Neural progenitor cell (in vitro differentiated cells): Measurements from ENCODE around the gene CHAF1A. TPM values are rescaled to one million over a fixed set of nuclear protein-coding genes. Genes with fewer than 3 reads are reported as not detected.

Source experiments
- DNase-seq: peaks from one replicate; pipeline ENCODE4 v3.0.0-alpha.2; 2016; ENCODE audit warnings: low spot score
- H2AFZ ChIP-seq: fragments of 200-600 bp; sonication (generic); replicated peaks from 2 replicates; pipeline ENCODE4 v1.6.1; 2016; ENCODE audit warnings: antibody characterized with exemption
- H3F3A ChIP-seq: fragments of 200-600 bp; sonication (generic); 2 replicates; pipeline ENCODE4 v1.6.1; 2016; ENCODE audit warnings: antibody characterized with exemption, low read depth
- H3K27ac ChIP-seq: fragments of 200-600 bp; sonication (generic); 2 replicates; pipeline ENCODE4 v1.5.1; 2016; ENCODE audit warnings: mild to moderate bottlenecking
- H3K27me3 ChIP-seq: fragments of 200-600 bp; sonication (generic); 2 replicates; pipeline ENCODE4 v1.6.1; 2016; ENCODE audit warnings: mild to moderate bottlenecking, moderate library complexity
- H3K36me3 ChIP-seq: fragments of 200-600 bp; sonication (generic); 2 replicates; pipeline ENCODE4 v1.5.1; 2016
- H3K4me1 ChIP-seq: fragments of 200-600 bp; sonication (generic); 2 replicates; pipeline ENCODE4 v1.6.1; 2016; ENCODE audit warnings: mixed run types
- H3K4me2 ChIP-seq: fragments of 200-600 bp; sonication (generic); 2 replicates; pipeline ENCODE4 v1.6.1; 2016
- H3K4me3 ChIP-seq: fragments of 200-600 bp; sonication (generic); 2 replicates; pipeline ENCODE4 v1.5.1; 2016
- H3K79me2 ChIP-seq: fragments of 200-600 bp; sonication (generic); 2 replicates; pipeline ENCODE4 v1.6.1; 2016; ENCODE audit warnings: low read depth
- H3K9ac ChIP-seq: fragments of 200-600 bp; sonication (generic); 2 replicates; pipeline ENCODE4 v1.6.1; 2016
- H3K9me3 ChIP-seq: fragments of 200-600 bp; sonication (generic); 2 replicates; pipeline ENCODE4 v1.5.1; 2016; ENCODE audit warnings: low read depth
- H4K20me1 ChIP-seq: fragments of 200-600 bp; sonication (generic); 2 replicates; pipeline ENCODE4 v1.6.1; 2016; ENCODE audit warnings: low read depth
- H3K27ac Mint-ChIP-seq: 3 replicates; pipeline ENCODE4 v1.8.0; 2021; ENCODE audit warnings: mixed read lengths
- H3K27me3 Mint-ChIP-seq: 2 replicates; pipeline ENCODE4 v1.8.0; 2022; ENCODE audit warnings: low read depth, mild to moderate bottlenecking, inconsistent platforms, moderate library complexity, mixed read lengths; ENCODE audit not compliant: insufficient read depth
- H3K36me3 Mint-ChIP-seq: 3 replicates; pipeline ENCODE4 v1.8.0; 2021; ENCODE audit warnings: mixed read lengths
- H3K4me1 Mint-ChIP-seq: 3 replicates; pipeline ENCODE4 v1.8.0; 2021; ENCODE audit warnings: mixed read lengths
- H3K4me3 Mint-ChIP-seq: 3 replicates; pipeline ENCODE4 v1.8.0; 2021; ENCODE audit warnings: mild to moderate bottlenecking, moderate library complexity, mixed read lengths
- H3K9me3 Mint-ChIP-seq: 3 replicates; pipeline ENCODE4 v1.8.0; 2020; ENCODE audit warnings: mixed read lengths
- CTCF ChIP-seq: fragments of 200-600 bp; sonication (generic); IDR thresholded peaks from 2 replicates; pipeline ENCODE4 v1.5.1; 2017; ENCODE audit warnings: antibody characterized with exemption, mild to moderate bottlenecking
- EZH2 ChIP-seq: fragments of 200-600 bp; sonication (generic); IDR thresholded peaks from 2 replicates; pipeline ENCODE4 v1.6.1; 2017; ENCODE audit warnings: antibody characterized with exemption, mild to moderate bottlenecking, moderate library complexity
- EZH2phosphoT487 ChIP-seq: fragments of 200-600 bp; sonication (generic); IDR thresholded peaks from 2 replicates; pipeline ENCODE4 v1.6.1; 2017; ENCODE audit warnings: antibody characterized with exemption
- total RNA-seq: library from RNA; depleted of rRNA; stranded (reverse); fragments of >200 nt; gene quantifications from 2 replicates; pipeline ENCODE4 v1.2.3, GENCODE V29; 2015; ENCODE audit warnings: low replicate concordance

Gene CHAF1A
- total RNA-seq, 1 donor from 2014 or later: 37.5 TPM

GRCh38 chr19:4414800-4415321 is 12.4 kb downstream of the CHAF1A start:
- H3K4me1 Mint-ChIP-seq: peaks cover 32% of the 10 kb centered on the region
- Histone ChIP-seq H3K79me2 (peaks cover 96% of the 10 kb centered on the region), H3K27ac (peak overlapping the region; percentile 98), H2AFZ (no peak overlapping the region), H3K27me3 (no peaks in the 10 kb centered on the region), H3K4me3 (peak overlapping the region; percentile 39), H3K36me3 (no peaks in the 10 kb centered on the region), H3K9ac (no peak overlapping the region), H3K9me3 (no peaks in the 10 kb centered on the region), H3K4me1 (peaks cover 33% of the 10 kb centered on the region), H3F3A (peaks cover 59% of the 10 kb centered on the region), H3K4me2 (peak overlapping the region; percentile 83), H4K20me1 (peaks cover 85% of the 10 kb centered on the region)
- H3K27ac Mint-ChIP-seq: peak overlapping the region; percentile 95
- H3K4me3 Mint-ChIP-seq: peak overlapping the region; percentile 78
- no peaks in the 10 kb centered on the region for H3K9me3 Mint-ChIP-seq
- H3K36me3 Mint-ChIP-seq: peaks cover 22% of the 10 kb centered on the region
- H3K27me3 Mint-ChIP-seq: no peaks in the 10 kb centered on the region
- peak; percentile 39 for TF ChIP-seq EZH2phosphoT487
- no peak for TF ChIP-seq CTCF
- TF ChIP-seq EZH2: no peak
- DNase-seq: peak; percentile 81

- no peaks in the 10 kb centered on the region for H3K27me3 Mint-ChIP-seq
- peak overlapping the region; percentile 78 for H3K4me3 Mint-ChIP-seq
- H3K4me2 ChIP-seq: peak overlapping the region; percentile 83
- H3F3A ChIP-seq: peaks cover 59% of the 10 kb centered on the region
- peaks cover 80% of the 10 kb centered on the region for H4K20me1 ChIP-seq
- H3K27me3 ChIP-seq: no peaks in the 10 kb centered on the region
- peak overlapping the region; percentile 95 for H3K27ac Mint-ChIP-seq
- peaks cover 32% of the 10 kb centered on the region for H3K4me1 Mint-ChIP-seq
- H3K79me2 ChIP-seq: peaks cover 96% of the 10 kb centered on the region
- H3K36me3 Mint-ChIP-seq: peaks cover 21% of the 10 kb centered on the region
- peaks cover 33% of the 10 kb centered on the region for H3K4me1 ChIP-seq
- peak overlapping the region; percentile 98 for H3K27ac ChIP-seq
- H3K4me3 ChIP-seq: peak overlapping the region; percentile 39
- DNase-seq: peak; percentile 86
- H2AFZ ChIP-seq: no peak overlapping the region
- no peak overlapping the region for H3K9ac ChIP-seq
- no peak for TF ChIP-seq CTCF
- no peak for TF ChIP-seq EZH2phosphoT487
- TF ChIP-seq EZH2: no peak
- no peaks in the 10 kb centered on the region for H3K9me3 ChIP-seq
- H3K36me3 ChIP-seq: no peaks in the 10 kb centered on the region
- no peaks in the 10 kb centered on the region for H3K9me3 Mint-ChIP-seq
Observed at GRCh38 chr19:4415352-4415751, 12.9 kb downstream of the CHAF1A start.

GRCh38 chr19:4416268-4416667 is 13.8 kb downstream of the CHAF1A start:
- no peaks in the 10 kb centered on the region for H3K9me3 ChIP-seq
- H3K79me2 ChIP-seq: peaks cover 96% of the 10 kb centered on the region
- H3K4me1 Mint-ChIP-seq: peaks cover 32% of the 10 kb centered on the region
- peak overlapping the region; percentile 52 for H3K27ac Mint-ChIP-seq
- no peak overlapping the region for H3K9ac ChIP-seq
- H3K27ac ChIP-seq: peak overlapping the region; percentile 98
- peak overlapping the region; percentile 83 for H3K4me2 ChIP-seq
- H3K4me3 ChIP-seq: no peak overlapping the region
- H4K20me1 ChIP-seq: peaks cover 75% of the 10 kb centered on the region
- no peak overlapping the region for H2AFZ ChIP-seq
- DNase-seq: no peak
- TF ChIP-seq EZH2phosphoT487 (no peak), CTCF (no peak), EZH2 (no peak)
- no peaks in the 10 kb centered on the region for H3K27me3 Mint-ChIP-seq
- H3K4me3 Mint-ChIP-seq: peak overlapping the region; percentile 59
- no peaks in the 10 kb centered on the region for H3K27me3 ChIP-seq
- H3F3A ChIP-seq: peaks cover 53% of the 10 kb centered on the region
- H3K4me1 ChIP-seq: peaks cover 33% of the 10 kb centered on the region
- H3K9me3 Mint-ChIP-seq: no peaks in the 10 kb centered on the region
- H3K36me3 Mint-ChIP-seq: peaks cover 21% of the 10 kb centered on the region
- H3K36me3 ChIP-seq: no peaks in the 10 kb centered on the region
